C4-2B (cell line): ENCODE data around the gene PDE4D.

ENCODE experiments used
- H3K27ac ChIP-seq: fragments of 450-650 bp; 2 replicates; pipeline ENCODE4 v1.5.1; 2017
- ZFX ChIP-seq: fragments of 450-650 bp; IDR thresholded peaks from 2 replicates; pipeline ENCODE4 v1.6.1; 2017
- TF ChIP-seq, protein P1 (sequence below): fragments of 450-650 bp; conservative IDR thresholded peaks from 2 replicates; pipeline ENCODE4 v1.5.1; 2017; ENCODE audit warnings: mild to moderate bottlenecking

PDE4D gene

DNA sequence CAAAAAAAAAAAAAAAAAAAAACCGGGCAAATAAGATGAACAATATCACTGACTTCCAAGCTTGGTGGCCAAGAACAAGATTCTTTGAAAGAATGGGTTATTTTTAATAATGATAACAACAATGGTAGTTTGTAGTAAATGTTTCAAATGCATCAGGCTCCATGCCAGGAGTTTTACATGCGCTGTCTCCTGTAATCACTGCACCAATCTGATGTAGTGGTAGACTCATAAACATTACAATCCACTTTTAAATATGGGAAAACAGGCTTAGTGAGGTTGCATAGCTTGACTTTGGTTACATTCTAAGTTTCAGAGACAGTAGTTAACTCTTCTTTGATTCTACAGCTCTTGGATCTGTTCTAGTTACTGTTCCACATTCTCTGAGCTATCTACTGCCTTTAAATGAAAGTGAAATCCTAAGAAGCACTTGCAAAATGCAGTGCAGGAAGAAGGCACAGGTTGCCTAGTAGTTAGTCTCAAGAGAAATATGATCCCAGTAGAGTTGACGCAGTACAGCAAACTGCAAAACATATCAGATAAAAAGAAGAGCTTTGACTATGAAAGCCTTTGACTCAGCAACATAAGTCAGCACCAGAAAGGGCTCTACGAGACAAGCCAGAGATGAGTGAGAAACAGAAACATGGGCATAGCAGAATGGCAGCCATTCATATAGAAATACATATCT lies 62.1 kb downstream of the PDE4D start:
- TF ChIP-seq ZFX: no peak
- TF ChIP-seq, protein P1, sequence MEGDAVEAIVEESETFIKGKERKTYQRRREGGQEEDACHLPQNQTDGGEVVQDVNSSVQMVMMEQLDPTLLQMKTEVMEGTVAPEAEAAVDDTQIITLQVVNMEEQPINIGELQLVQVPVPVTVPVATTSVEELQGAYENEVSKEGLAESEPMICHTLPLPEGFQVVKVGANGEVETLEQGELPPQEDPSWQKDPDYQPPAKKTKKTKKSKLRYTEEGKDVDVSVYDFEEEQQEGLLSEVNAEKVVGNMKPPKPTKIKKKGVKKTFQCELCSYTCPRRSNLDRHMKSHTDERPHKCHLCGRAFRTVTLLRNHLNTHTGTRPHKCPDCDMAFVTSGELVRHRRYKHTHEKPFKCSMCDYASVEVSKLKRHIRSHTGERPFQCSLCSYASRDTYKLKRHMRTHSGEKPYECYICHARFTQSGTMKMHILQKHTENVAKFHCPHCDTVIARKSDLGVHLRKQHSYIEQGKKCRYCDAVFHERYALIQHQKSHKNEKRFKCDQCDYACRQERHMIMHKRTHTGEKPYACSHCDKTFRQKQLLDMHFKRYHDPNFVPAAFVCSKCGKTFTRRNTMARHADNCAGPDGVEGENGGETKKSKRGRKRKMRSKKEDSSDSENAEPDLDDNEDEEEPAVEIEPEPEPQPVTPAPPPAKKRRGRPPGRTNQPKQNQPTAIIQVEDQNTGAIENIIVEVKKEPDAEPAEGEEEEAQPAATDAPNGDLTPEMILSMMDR: no peak
- H3K27ac ChIP-seq: peak overlapping the region; percentile 26; the same call in 1 of the 2 replicates

- H3K27ac ChIP-seq: no peak overlapping the region
- no peak for TF ChIP-seq ZFX
- TF ChIP-seq, protein P1: no peak
Measured at GRCh38 chr5:59830536-59831200, 62.9 kb downstream of the PDE4D start.

DNA sequence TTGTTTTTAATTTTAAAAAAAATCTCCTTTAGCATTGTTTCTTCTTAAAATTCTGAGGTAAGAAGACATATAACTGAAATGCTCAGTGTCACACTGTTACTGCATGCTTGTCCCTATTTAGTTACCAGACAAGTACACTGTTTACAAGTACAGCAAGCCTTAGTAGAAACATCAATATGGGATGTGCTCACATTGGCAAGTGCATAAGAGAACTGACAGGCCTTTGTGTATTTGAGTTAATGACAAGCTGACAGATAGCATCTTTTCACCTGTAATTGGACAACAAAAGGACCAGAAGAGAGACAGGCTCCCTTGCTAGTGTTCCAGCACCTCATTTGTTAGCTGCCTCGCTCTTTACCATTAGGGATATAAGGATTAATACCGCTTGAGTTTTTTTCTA lies 63.6 kb downstream of the PDE4D start:
- TF ChIP-seq ZFX: no peak
- TF ChIP-seq, protein P1: no peak
- H3K27ac ChIP-seq: no peak overlapping the region

GRCh38 chr5:59829386-59829785 lies 64.1 kb downstream of the PDE4D start:
- H3K27ac ChIP-seq: no peak overlapping the region
- TF ChIP-seq ZFX: no peak
- TF ChIP-seq, protein P1: no peak

GRCh38 chr5:59828623-59829022 lies 64.9 kb downstream of the PDE4D start:
- no peak for TF ChIP-seq ZFX
- TF ChIP-seq, protein P1: no peak
- H3K27ac ChIP-seq: no peak overlapping the region

GRCh38 chr5:59826996-59827395 lies 66.5 kb downstream of the PDE4D start:
- TF ChIP-seq, protein P1: no peak
- TF ChIP-seq ZFX: no peak
- no peak overlapping the region for H3K27ac ChIP-seq

DNA sequence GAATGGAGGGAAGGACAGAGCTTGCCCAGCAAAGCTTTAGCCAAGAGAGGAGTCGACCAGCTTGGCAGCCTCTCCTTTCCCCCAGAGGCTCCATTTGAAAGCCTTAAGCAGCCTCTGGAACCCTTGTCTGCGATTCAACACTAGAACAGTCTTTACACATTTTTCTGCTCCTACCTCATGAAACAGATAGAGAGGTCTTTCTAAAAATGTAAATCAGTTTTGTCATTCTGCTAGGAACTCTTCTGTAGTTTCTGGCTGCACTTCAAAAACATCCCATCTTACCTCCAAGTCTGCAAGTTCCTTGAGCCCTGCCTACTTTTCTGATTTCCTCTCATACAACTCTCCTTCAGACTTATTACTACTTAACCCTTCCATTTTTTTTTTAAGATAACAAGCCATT lies 70.1 kb downstream of the PDE4D start:
- TF ChIP-seq, protein P1: no peak
- TF ChIP-seq ZFX: no peak
- H3K27ac ChIP-seq: no peak overlapping the region
